GM21528 (cell line): ENCODE results near the gene SORCS2.

Source experiments
- ATAC-seq: cut with Tn5 transposase; IDR thresholded peaks from one replicate; pipeline ENCODE4 v1.9.1; 2021; ENCODE audit warnings: mild to moderate bottlenecking, moderate library complexity; ENCODE audit not compliant: unreplicated experiment, low FRiP score

The SORCS2 gene

DNA sequence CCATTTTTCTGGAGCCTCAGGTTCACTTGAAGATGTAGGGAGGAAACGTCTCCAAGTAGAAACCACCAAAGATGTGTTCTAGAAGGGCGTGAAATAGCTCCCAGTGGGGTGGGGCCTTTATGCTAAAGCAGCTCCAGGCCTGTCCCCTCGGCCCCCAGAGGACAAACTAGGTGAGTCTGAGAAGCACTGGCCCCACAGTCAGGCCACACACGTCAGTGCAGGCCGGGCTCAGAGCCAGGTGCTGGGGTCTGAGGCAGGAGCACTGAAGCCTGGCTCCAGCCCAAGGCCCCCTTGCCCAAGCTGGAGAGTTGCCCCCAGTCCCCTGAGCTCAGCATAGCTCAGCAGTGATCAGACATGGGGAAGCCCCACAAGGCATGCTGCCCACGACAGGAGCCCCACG lies 337.7 kb downstream of the SORCS2 start:
- ATAC-seq, result no peak

DNA sequence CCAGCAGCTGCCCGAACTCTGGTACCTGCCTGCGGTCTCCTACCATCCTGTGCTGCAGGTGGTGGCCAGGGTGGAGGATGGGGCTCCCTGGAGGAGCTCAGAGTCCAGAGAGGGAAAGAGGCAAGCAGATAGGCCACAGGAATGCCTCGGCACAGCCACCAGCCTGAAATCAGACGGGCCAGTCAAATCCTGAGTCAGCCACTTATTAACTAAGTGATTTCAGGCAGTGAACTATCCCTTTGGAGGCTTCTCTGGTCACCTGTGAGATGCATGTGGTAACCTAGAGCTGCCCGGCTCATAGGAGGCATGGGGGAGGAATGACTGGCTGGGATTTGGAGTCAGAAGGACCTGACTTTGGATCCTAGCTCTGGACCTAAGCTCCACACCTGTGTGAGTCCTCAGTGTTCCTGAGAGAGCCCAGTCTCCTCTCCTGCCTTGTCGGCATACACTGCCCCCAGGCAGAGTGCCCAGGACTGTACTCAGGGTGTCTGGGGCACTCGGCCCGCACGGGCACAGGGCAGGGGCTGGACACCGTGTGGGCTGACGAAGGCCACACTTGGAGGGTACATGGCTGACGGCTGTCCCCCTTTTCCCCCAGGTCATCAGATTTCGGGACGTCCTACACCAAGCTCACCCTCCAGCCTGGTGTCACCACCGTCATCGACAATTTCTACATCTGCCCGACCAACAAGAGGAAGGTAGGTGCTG lies 338.7 kb downstream of the SORCS2 start:
- ATAC-seq, result no peak

DNA sequence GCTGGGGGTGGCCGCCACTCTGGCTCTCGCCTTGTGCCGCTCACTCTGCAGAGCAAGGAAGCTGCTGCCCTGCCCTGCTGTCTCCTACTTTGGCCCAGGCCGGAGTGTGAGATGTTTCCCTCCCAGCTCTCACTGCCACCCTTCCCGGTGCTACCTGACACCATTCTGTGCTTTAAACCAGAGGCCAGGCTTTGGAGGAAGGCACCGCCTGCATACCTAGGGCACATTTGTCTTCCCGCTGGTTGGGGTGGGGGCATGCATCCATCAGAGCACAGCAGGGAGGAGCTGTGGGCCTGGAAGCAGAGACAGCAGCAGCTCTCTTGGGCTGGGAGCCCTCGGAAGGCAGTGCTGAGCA lies 339.3 kb downstream of the SORCS2 start:
- ATAC-seq, result no peak

DNA sequence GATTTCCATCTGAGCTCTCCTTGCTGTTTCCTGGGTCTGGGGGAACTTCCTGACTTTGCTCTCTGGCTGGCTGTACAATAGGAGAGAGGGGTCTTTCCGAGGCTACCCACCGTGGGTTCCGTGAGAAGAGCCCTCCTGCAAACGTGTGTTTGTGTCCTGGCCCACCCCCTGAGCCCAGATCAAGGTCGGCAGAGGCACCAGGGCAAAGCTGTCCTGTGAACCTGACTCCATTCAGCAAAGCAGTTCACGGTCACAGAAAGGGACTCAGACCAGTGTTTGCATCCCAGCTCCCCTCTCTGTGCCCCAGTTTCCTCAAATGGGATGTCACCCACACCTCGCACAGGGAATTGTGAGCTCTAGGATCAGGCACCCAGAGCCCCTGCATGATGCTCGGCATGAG lies 339.7 kb downstream of the SORCS2 start:
- no peak for ATAC-seq

DNA sequence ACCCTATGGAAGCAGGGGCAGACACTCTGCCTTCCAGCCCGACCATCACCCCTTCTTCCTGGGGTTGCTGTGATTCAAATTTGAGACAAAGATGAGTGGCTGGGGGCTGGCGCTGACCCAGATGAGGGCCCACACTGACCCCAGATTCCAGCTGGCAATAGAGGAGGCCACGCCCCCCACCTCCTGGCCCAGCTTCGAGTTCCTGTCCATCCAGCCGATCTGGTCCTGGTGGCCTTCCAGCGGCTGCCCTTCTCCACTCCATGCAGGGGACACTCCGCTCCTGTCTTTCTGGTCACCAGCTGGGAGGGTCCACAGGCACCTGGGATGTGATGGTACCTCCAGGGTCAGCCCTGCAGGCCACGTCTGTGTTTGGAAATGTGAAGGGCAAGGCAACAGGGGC lies 340.9 kb downstream of the SORCS2 start:
- ATAC-seq, result no peak

DNA sequence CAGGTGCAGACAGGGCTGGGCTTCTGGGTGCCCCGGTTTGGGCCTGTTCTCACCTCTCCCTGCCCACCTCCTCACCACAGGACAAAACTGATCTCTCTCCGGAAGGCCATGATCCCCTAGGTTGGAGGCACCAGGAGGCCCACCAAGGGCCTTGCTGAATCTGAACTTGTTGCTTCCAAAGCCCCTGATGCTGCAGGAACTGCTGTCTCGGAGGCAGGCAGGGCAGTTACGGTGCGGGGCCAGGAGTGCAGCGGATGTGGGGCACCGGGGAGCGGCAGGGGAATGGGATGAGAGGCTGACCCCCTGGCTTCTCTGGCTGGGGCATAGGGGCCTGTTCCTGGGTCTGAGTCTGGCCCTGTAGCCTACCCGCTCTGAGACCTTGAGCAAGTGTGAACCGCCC lies 342.8 kb downstream of the SORCS2 start:
- ATAC-seq, result no peak

DNA sequence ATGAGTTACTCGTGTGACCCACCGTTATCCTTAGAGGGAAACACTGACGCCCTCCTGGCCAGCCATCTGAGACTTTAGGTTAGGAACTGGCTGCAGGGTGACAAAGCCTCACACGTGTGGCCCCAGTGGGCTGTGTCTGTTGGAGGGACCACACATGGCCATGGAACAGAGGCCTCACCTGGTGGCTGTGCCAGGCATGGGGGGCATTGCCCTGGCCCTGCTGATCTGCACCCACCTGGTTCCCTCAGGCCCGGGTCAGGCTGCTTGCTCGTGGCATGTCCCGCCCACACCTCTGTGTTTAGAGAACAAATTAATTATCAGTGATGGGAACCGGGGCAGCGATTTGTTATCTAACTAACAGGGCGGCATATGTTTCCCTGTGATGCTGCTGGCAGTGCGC lies 343.3 kb downstream of the SORCS2 start:
- ATAC-seq, result no peak

DNA sequence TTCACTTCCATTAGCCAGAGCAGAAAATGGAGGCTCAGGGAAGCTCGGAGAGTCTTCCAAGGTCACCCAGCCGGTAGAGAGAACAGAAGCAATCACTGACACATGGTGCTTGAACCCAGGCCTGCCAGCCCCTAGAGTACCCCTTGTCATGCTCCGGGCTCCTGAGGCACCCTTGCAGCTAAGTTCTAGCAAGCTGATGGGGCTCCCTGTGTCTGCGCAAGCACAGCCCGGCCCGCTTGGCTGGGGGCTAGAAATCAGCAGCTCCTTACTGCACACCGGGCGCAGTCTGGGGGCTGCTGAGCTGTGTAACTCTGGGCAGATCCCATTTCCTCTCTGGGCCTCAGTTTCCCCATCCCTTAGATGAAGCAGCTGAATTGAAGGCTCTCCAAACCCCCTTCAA lies 344.5 kb downstream of the SORCS2 start:
- no peak for ATAC-seq

DNA sequence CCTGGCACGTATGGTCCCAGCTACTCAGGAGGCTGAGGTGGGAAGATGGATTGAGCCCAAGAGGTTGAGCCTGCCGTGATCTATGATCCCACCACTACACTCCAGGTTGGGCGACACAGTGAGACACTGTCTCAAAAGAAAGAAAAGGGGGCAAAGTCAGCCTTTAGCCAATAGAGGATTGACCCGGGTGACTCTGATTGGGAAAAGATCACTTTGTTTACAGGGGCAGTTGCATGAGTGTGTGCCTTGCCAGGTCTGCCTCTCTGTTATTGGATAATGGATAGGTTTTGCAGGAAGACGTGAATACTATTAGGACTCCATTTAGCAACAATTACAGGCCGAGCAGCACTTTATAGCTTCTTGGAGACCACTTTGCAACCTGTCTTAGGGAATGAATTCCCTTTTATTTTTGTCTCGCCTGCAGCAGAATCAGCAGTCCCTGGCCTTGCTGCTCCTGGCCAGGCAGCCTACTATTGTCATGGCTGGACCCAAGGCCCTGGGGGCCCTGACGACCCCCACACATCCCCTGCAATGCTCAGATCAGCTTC lies 345.6 kb downstream of the SORCS2 start:
- ATAC-seq, result no peak

DNA sequence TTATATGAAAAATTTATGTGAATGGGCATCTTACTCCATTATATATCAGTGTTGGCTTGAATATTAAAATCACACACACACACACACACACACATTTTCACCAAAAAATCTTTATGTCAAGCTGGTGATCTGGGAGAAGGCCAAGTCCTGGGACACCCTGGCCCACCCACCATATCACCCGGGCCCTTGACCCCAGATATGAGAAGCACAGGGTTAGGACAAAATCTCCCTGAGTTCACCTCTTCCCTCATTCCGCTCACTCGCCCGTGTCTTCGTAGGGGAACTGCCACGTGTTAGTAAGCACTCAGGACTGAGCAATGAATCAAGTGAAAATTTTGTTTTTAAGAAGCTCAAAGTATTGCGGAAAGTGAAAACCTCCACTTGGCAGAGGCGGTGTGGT lies 346.2 kb downstream of the SORCS2 start:
- ATAC-seq, result no peak

DNA sequence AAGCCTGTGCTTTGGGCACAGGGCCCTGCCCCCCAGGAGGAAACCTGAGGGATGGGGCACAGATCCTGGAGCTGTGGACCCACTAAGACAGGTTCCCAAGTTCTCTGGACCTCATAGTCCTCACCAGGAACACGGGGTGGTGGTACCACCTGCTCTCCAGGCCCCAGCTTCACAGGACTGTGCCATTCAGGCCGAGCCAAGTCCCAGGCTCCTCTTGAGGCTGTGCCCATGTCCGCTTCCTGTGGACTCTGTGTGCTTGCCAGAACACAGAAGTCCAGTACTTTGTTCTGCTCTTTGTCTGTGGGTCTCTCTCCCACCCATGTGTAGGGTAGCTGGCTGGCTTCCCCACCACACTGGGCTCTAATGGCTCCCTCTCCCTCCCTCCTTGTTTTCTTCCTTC lies 346.8 kb downstream of the SORCS2 start:
- ATAC-seq, result no peak

DNA sequence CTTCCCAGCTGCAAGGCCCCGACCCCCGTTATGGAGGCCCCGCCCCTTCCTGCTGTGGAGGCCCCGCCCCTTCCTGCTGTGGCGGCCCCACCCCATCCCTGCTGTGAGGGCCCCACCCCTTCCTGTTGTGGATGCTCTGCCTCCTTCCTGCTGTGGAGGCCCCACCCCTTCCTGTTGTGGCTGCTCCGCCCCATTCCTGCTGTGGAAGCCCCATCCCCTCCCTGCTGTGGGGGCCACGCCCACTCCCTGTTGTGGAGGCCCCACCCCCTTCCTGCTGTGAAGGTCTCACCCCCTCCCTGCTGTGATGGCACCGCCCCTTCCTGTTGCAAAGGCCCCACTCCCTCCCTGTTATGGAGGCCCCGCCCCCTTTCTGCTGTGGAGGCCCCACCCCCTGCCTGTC lies 347.3 kb downstream of the SORCS2 start:
- no peak for ATAC-seq

DNA sequence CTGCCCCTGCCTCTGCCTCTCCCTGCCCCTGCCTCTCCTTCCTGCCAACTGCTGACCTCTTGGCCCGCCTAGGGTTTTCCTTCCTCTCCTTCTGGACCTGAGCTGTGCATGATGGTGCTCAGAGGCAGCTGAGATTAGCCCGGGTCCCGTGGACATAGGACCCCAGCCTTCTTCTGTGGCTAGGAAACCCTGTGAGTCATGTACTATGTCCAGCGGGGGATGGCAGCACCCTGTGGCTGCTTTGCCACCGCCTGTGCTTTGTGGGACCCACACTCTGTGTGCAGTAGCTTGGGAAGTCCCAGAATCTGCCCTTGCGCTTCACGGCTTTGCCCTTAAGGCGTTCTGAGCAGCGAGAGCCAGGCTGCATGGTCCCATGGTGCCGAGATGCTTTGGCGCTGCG lies 347.9 kb downstream of the SORCS2 start:
- ATAC-seq, result no peak

DNA sequence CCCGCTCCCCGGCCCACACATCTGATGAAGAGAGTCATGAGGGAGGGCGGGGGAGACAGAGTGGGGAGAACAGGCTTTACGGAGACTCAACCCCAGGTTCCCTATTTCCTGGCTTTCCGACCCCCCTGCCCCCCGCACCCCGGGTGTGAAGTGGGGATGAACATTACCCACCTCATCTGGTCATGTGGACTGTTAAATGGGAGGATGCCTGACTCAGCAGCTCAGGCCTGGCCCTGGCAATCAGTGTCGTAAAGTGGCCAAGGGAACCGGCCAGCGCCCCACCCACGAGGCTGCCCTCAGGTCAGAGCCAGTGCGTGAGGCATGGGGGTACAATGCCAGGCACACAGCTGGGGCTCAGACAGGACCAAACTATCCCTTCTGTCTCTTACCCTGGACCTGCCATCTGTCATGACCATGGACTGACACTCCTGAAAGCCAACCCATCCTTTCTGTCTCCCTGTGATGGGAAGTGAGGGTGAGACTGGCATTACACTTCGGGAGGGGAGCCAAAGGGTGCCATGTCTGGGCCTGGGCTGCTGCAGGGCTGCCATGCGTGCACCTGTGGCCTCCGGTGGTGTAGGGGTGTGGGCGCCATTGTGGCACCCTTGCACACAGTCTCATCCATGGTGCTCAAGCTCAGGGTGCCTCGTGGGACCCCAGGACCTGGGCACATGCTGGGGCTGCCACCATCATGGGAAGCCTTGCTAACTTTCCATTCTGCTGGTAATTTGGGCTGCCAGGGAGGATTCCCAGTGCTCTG lies 348.5 kb downstream of the SORCS2 start:
- ATAC-seq, result no peak

DNA sequence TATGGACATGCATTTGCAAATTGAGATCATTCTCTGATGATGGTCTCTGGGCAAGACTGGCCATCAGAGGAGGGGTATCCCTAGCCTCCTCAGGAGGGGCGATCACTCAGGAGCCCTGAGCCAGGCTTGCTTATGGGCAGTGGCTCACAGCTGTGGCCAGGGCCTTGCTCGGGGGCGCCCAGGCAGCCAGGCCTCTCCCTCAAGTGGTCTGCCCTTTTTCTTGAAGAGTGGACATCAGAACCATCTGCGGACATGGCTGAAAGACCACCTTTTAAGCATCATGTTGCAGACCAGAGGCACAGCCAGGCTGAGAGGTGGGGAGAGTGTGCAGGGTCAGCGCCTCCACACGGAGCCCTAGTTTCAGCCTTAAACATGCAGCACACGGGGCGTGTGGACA lies 349.1 kb downstream of the SORCS2 start:
- ATAC-seq, result no peak

DNA sequence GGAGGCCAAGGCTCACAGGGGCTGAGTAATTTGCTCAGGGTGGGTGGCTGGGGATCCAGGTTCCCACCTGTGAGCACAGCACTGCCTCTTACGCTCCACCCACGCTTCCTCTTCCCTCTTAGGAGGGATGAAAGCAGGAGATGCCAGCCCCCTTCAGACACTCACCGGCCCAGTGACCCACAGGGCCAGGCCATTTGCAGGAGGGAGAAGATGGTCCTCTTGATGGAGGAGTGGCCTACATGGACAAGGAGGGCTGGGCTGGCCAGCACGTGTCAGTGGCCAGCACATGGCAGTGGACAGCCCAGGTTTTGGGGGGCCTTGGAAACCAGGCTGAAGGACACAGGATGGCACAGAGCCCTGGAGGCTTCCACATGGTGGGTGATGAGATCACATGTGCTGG lies 350.4 kb downstream of the SORCS2 start:
- no peak for ATAC-seq

DNA sequence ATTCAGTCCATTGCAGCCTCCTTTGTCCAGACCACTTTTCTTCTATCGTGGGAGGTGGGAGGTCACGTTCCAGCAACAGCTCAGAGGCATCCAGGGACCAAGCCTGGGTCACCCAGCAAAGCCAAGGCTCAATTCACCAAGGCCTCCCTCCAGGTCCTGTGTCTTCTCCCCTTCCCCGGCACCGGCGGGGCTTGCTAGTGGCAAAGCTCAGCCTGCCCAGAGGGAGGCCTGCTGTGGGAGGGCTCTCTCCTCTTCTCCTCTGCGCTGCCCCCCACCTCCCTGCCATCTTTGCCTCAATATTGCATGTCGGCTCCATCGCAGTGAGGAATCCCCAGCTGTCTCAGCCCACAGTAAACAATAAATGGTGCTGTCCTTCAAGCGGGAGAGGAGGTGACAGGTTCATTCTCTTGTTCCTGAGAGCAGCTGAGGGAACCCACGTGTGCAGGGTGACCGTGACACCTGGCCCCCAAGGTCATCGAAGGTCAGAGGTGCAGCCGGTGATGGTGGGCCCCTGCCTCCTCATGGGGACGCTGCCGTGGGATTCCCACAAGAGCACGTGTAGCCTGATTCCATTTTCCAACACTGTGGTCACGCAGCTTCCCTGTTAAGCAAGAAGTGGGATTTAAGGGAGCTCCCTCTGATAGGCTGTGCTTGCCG lies 353.9 kb downstream of the SORCS2 start:
- no peak for ATAC-seq

DNA sequence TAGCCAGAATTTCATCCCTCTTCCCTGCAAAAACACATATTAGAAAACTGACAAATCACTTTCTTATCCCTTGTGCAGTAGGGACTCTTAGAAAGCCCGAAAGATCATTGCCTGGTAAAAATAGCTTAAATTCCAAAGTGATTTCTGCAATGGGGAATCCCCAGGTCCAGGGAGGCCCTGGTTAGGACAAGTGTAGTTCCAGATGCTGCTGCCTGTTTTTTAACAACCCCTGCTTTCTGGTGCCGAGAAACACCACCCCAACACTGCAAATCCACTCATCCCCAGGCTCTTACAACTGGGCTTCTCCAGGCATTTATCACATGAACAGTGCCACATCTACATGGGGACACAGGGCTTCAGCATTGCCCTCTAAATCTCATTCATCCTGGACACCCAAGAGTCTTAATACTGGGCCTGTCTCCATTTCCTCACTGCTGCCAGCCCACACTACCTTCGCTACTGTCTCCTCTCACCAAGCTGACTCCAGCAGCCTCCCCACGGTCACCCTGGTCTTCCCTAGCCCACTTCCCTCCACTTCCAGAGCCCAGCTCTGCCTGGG lies 354.6 kb downstream of the SORCS2 start:
- no peak for ATAC-seq

DNA sequence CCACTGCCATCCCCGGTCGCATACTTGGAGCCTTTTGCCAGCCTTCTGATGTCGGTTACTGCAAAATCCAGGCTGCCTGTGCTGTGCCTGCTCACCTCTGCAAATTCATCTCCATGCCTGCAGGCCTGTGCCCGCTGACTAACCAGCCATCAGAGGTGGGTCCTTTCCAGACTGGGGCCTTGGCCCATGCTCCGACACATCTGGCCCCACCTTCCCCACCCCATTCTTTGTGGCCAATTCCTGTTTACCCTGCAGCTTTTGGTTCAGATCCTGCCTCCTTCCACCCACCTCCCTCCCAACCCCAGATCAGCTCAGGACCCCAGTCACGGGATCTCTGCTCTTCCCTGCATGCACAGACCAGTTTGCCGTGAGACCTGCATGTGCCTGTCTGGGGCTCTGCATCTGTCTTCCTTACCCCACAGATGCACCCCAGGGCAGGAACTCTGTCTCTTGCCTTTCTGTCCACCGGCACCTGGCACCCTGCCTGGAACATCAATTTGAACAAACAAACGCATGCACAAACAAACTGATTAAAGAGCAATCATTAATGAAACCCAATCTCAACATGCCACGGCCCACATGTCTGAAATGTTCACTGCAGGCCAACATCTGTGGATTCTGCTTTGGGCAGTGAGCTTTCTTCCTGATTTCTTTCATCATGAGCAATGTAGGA lies 355.2 kb downstream of the SORCS2 start:
- no peak for ATAC-seq

DNA sequence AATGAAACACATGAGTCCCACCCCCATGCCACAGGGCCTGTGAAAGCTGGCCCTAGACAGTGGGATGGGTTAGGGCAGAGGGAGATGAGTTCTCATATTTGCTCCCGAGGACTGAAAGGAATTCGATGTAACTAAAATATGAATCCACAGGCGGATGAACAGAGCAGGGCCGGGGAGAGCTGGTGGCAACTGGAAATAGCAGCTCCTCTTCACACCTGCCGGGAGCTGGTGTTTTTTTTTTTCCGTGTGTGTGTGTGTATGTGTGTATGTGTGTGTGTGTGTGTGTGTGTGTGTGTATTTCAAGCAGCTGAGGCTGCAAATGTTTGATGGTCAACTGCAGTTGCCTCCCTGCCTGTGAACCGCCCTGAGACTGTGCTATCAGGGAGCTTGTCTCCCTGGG lies 357.5 kb downstream of the SORCS2 start:
- ATAC-seq, result no peak

DNA sequence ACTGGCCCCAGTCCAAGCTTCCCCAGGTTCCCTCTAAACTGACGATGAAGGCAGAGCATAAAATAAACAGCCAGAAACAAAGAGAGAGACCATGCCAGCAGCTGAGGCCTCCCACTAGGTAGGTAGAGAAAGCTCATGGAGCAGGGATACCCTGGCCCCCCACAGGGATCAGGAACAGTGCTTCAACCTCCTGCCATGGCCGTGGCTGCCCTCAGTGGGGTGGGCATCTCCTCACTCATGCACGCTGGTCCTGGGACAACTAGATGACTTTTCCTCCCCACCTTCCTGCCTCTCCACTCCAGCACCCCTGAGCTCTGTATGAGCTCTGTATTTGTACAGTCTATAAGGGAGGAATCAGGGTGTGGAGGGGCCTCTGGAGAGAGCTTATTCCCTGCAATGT lies 360.1 kb downstream of the SORCS2 start:
- ATAC-seq, result no peak
